ENCODE data around the gene CDC42SE2.
A peak's percentile ranks its signal among the peaks of the same experiment; 100 is the strongest.
"Not testable (repeated sequence)": the region's sequence is repeated elsewhere in the genome, so short reads cannot be mapped to it uniquely, and the experiment has no call there.

Gene CDC42SE2

DNA sequence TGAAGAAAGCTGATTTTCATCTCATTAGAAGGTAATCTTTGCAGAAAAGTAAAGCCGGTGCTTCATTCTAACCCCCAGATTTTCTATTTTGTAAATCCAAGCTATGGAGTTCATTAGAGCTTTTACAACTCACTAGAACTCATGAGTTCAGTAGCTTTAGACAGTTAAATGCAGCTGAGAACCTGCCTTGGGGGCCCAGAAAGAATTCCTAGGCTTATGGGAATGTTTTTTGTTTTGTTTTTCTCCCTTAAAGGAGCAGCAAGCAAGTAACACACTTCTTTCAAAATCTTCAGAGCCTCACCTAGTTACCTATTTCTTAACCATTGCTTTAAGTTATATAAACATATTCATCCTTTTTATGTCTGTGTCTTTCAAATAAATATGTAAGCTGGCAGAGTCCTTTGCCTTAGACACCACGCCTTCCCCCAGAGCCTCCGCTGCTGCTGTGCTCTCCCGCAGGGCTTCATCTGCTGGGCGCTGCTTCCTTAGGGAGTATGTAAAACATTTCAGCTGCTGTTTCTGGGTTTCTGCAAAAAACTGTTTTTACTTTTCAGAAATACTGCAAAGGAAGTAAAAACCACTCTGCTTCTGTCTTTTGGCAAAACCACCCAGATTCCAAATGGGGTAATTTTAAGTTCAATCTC is 132.9 kb downstream of the CDC42SE2 start:
- DNase-seq, result no peak

DNA sequence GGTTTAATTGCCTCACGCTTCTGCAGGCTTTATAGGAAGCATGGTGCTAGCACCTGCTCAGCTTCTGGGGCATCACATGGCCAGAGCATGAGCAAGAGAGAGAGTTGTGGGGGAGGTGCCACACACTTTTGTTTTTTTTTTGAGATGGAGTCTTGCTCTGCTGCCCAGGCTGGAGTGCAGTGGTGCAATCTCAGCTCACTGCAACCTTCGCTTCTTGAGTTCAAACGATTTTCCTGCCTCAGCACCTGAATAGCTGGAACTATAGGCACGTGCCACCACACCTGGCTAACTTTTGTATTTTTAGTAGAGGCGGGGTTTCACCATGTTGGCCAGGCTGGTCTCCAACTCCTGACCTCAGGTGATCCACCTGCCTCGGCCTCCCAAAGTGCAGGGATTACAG is 135.2 kb downstream of the CDC42SE2 start:
- DNase-seq, result not testable (repeated sequence)

DNA sequence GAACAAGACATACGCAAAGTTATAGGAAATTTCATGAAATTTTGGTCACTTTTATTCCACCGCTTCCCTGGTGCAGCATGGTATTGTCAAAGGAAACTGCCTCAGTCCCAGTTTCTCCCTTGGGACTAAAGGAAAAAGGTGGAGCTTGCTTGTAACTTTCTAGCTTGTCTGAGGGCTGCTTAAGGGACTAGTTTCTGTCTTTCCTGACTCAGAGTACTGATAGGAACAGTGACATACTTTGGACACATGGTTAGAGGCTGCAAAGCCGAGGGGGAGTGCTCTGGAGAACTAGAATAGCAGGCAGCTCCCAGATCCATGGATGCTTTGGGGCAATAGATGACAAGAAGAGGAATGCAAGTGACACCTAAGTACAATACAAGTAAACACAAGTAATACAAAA is 136.7 kb downstream of the CDC42SE2 start:
- no peak for DNase-seq

DNA sequence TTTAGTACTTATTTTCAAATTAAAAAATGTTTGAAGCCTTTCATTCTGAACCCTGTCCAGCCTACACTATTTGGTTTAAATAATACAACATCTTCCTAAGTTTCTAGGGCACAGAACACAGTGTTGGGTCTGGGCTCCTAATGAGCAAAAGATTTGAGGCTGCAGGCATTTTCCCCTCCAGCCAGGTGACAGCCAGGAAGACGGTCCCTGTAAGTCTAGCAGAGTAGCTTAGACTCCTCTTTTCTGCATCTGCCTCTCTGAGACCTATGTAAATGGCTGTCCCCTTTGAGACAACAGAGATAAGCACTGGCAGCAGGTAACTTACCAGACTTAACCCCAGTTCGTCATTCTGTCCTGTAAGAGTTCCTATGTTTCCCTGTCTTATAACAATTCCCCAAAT is 141.8 kb downstream of the CDC42SE2 start:
- DNase-seq, result no peak

DNA sequence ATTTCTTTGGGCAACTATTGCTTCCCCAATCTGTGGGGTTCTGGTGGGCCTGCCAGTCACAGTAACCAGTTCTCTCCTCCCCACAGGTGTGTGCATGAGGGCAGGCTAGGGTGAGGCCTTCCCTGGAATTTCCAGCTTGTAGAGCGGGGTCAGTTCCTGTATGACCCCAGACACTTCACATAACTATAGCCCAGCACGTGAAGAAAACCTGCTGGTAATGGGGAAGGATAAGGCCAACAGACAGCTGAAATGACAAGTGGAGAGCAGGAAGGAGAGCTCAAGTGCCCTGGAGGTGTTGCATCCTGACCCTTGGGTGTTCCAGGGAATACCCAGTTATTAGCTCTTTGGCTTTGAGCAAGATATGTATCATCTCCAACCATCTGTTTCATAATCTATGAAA is 142.2 kb downstream of the CDC42SE2 start:
- DNase-seq, result no peak

DNA sequence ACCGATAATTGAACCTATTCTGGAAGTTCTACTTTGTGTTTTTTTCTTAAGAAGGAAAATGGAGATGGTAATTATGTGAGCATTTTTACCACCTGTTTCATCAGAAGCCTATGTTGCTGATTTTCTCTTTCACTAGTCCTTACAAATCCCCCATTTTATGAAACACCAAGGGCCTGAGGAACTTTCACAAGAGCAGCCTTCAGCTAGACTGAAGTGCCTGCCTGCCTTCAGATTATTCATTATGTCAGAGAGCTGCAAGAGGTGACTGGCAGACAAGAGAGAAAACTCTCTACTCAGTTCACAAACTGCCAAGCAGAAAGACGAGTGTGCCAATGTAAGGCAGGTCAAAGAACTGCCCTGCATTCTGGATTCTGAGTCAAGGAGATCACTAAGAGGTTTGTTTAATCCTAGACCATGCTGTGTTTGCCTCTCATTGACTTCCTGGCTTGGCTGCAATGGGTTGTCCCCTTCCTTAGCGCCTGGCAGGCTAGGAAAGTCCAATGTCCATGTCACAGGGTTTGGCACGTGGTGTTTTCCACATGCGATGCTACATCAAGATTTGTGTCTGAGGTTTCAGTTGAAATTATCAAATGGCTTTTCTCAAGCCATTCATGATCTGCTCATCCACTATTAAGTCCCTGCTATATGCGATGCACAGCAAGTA is 143.3 kb downstream of the CDC42SE2 start:
- DNase-seq, result no peak

DNA sequence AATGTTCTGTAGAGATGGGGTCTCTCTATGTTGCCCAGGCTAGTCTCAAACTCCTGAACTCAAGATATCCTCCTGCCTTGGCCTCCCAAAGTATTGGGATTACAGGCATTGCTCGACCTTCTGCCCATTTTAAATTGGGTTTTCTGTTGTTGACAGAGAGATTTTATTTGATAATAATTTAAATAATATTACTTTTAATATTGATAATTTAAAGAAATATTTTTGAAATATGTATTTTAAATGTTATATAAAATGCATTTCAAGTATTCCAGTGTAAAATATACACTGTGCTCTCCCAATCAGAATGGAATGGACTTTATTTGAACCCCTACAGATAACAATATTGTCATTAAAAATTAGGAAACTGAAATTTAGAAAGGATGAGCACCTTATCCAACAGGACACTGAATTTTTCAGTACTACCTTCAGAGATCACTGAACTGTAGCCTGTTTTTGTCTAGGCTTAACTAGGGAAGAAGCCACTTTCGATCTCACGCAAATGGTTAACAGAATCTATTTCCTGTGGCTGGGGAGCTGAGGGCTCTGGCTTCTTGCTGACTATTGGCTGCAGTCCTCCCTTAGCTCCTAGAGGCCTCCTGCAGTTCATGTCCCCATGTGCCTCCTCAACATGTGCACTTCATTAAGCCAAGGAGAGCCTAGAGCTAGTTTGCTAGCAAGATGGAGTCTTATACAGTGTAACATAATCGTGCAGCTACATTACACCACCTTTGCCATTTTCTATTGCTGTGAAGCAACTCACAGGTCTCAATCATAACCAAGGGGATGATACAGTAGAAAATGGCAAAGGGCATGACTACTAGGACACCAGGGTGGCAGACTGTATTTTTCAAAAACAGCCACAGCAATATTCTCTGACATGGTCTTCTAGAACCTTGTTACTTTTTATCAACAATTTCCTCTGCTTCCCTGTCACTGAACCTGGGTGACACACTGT is 150.0 kb downstream of the CDC42SE2 start:
- DNase-seq, result no peak

DNA sequence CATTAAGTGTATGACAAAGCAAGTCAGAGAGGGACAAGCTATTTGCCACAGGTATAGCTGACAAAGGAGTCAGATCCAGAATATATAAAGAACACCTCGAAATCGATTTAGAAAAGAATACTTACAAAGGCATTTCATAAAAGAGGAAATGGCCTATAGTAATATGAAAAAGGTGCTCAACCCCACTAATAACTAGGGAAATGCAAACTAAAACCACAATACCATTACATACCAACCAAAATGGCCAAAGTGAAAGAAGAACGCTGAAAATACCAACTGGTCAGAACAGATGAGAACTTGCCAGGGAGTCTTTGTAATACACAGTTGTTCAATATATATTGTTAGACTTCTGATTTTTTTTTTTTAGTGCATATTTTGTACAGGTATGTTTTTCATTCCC is 152.9 kb downstream of the CDC42SE2 start:
- DNase-seq, result no peak

DNA sequence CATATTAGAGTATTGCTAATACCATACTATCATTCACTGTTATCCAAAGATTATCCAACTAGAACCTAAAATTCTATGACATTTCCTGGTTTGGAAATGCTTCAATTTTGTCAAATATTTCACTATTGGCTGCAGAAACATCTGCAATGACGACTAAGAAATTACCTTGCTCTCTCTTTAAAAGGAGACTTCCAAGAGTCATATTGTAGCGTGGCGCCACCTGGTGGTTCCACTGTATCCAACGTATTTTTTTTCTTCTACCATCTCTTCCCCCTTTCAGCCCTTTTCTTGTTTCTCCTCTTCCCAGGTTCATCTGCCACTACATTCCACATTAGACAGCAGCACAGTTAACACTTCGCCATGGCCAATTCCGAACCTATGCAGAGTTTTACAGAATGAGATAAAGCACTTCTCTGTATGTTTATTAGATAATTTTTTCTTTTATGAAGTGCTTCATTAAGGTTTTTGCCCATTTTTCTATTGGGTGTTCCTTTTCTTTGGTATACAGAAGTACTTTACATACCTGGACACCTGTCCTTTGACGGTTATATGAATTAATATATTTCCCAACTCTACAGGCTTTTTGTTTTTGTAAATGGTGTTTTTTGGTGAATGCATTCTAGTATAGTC is 153.5 kb downstream of the CDC42SE2 start:
- DNase-seq, result peak; percentile 90

DNA sequence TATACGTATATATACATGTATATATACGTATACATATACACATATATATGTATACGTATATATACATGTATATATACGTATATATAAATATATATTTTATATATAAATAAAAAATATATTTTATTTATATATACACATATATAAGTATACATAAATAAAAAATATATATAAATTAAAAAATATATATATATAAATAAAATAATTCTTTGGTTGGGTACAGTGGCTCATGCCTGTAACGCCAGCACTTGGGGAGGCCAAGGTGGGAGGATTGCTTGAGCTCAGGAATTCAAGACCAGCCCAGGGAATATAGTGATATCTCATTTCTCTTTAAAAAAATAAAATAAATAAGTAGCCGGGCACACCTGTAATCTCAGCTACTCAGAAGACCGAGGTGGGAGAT is 155.0 kb downstream of the CDC42SE2 start:
- DNase-seq, result no peak

DNA sequence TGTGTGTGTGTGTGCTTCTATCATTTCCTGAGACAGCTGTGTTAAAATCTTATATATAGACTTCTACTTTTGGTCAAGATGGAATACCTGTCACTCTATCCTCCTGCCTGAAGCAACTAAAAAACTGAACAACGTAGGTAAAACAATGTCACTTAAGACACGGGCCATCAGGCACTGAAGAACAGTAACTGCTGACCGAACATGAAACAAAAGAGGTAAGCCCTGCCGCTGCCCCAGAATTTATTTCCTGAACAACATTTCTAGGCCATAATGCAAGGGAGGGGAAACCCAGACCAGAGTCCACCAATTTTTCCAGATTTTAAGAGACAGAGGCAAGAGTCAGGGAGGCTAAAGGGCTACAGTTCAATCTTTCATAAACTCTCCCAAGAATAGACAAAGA is 156.0 kb downstream of the CDC42SE2 start:
- no peak for DNase-seq

DNA sequence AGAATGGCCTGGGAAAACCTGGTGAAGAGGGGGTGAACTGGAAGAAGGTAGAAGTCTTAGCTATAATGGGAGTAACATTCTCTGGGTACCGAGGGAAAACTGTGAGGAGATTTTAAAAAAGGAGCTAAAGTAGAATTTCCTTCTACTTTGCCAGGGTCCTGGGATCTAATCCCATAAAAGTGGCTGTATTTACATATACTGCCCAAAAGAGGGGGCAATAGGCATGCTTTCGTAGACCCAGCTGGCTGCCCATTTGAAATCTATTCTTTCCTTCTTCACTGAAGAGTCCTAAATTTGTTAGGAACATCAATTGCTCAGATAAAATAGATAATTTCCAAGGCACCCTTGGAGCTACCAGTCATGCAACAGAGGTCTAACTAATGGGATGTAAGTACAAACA is 159.2 kb downstream of the CDC42SE2 start:
- no peak for DNase-seq

DNA sequence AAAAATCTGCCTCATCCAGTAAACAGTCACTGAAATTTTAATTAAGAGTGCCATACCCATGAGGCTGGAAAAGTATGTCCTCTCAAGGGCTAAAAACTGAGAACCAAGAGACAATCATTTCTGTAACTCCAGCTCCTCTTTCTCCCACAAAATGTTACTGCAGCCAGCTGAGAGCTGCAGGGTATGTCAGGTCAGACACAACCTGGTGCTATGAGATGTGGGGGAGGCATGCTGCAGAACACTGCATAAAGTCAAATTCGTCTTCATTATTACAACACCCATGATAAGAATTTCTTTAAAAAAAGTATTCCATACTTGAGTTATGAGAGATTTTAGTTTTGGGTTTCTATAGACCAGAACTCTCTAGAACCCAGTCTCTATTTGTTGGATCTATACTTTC is 162.2 kb downstream of the CDC42SE2 start:
- DNase-seq, result no peak

DNA sequence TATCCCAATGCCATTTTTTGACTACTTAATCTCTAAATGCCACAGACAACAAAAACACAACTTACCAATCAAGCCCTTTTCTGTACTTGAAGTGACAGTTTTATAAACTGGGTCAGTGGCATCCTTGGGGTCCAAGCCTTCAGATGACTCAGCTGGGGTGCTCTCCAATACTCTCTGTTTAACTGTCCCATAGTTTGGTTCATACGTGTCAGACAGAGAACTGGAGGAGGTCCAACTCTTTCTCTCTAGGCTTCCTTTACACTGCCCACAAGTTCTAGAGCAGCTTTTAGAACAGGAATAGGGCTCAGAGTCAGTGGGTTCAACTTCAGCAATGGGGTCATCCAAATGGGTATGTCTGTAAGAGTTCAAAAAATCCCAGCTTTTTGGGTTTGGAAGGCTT is 166.9 kb downstream of the CDC42SE2 start:
- no peak for DNase-seq

DNA sequence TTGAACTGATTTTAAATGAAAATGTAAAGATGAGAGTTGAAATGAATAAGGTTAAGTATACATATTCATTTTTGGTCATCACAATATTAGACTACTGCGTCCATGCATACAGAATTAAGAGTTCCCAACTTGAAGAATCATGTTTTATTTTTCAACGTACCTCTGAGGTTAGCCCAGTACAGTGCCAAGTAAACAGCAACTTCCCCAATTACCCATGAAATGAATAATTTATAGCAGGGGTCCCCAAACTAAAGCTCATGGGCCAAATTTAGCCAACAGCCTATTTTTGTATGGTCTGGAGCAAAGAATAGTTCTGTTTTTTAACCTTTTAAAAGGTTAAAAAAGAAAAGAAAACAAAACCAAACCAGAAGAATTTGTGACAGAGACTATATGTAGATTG is 167.9 kb downstream of the CDC42SE2 start:
- no peak for DNase-seq

DNA sequence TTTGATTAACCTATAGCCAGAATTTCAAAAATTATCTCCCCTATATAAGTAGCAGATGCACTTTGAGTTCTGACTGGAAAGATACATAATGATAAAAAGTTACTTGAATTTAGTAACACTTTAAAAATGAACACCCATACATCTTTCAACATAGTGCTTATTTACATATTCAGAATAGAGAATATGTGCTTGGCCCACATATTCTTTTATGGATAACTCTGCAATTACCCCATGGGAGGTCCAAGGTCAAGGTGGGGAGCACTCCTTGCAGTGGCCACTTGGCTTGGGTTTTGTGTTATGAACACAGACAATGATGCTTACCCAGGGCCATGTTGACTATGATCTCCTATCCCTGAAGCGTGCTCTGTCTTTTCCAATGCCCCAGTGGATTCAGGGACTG is 169.3 kb downstream of the CDC42SE2 start:
- no peak for DNase-seq

DNA sequence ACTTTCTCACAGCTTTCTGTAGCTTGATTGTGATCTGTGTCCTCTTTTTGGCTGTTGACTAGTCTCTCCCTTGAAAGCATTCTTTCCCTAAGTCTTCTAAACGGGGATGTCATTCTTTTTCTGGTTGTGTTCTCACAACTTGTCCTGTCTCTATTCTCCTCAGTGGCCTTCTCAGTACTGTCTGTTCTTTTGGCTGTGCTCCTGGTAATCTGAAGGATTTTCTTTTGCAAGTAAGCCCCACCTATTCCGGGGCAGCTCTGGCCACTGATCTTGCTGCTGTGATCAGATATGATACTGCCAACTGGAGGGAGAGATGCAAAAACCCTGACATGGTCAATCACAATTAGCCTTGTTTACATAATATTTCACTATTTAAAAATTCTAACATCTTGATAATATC is 172.2 kb downstream of the CDC42SE2 start:
- no peak for DNase-seq

DNA sequence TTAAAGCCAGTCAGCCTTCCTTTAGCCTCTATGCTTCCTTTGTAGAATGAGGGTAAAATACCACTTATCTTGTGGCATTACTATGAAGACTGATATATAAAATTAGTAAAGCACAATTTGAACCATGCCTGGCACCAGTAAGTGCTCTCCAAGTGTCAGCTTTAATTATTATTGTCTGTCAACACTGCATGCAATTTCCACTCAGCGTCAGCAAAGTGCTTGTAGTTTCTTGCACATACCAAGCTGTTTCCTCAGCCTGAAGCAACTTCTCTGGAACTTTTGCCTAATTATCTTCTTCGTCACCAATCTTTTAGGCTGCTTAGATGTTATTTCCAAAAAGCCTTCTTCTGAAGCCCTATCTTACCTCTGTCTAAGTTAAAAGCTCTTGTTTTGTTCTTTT is 177.3 kb downstream of the CDC42SE2 start:
- no peak for DNase-seq
